ENCODE results near the gene OR10G3. TPM values are rescaled to one million over a fixed set of nuclear protein-coding genes. Genes with fewer than 3 reads are reported as not detected.
"Not testable (repeated sequence)": the region's sequence is repeated elsewhere in the genome, so short reads cannot be mapped to it uniquely, and the experiment has no call there.

The OR10G3 gene
- polyA plus RNA-seq, 4 donors: not detected

DNA sequence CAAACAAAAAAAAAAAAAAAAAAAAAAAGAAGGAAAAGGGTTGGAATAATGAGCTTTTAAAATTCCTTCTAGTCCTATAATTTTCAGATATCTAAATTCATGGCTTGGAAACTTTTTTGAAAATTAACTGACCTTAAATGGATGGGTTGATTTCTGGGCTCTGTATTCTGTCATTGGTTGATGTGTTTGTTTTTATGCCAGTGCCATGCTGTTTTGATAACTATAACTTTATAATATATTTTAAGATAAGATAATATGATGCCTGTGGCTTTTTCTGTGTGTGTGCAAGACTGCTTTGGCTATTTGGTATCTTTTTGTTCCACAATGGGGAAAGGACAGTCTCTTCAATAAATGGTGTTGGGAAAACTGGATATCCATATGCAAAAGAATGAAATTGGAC, 7.3 kb downstream of the OR10G3 start:
- Histone ChIP-seq H3K27me3 (ENCODE audit: control insufficient read depth in 3 of 3, insufficient read depth in 3 of 3, low read length in 3 of 3) (no peaks in the 10 kb centered on the region), H3K4me3 (ENCODE audit: low read depth in 1 of 3, low read length in 3 of 3) (no peak overlapping the region), H3K27ac (ENCODE audit: low read depth in 1 of 3, low read length in 2 of 3) (no peak overlapping the region), H3K36me3 (ENCODE audit: control insufficient read depth in 3 of 3, insufficient read depth in 2 of 3, low read depth in 1 of 3, low read length in 3 of 3) (no peaks in the 10 kb centered on the region), H3K9me3 (ENCODE audit: control insufficient read depth in 2 of 2, insufficient read depth in 1 of 2, low read depth in 1 of 2, low read length in 1 of 2) (no peaks in the 10 kb centered on the region), H3K4me1 (ENCODE audit: control insufficient read depth in 3 of 3, insufficient read depth in 2 of 3, low read depth in 1 of 3, low read length in 2 of 3) (no peaks in the 10 kb centered on the region)
- DNase-seq (no peak), FAIRE-seq (no peak)

DNA sequence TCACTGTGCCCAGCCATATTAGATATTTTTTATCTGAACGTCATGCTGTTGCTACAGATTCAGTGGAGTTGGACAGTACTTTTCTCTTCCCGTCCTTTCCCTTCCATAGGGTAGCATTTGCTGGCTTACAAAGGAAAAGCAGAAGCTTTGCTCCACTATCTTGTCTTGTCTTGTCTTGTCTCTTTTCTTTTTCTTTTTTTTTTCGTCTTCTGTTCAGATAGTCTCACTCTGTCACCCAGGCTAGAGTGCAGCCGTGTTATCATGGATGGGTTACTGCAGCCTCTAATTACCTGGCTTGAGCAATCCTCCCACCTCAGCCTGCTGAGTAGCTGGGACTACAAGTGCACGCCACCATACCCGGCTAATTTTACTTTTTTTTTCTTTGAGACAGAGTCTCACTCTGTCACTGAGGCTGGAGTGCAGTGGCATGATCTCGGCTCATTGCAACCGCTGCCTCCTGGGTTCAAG, 21.1 kb downstream of the OR10G3 start:
- 57 to 80% (median 68%) methylated on average over 8 of the region's 8 CpGs for WGBS, 3 donors
- DNase-seq (peak in 1 of 2 donors; percentile 36), FAIRE-seq (no peak)
- H3K4me1 ChIP-seq (ENCODE audit: control insufficient read depth in 3 of 3, insufficient read depth in 2 of 3, low read depth in 1 of 3, low read length in 2 of 3): peaks cover 0 to 3% (median 0%) of the 10 kb centered on the region in 3 donors
- no peaks in the 10 kb centered on the region for H3K27me3 ChIP-seq (ENCODE audit: control insufficient read depth in 3 of 3, insufficient read depth in 3 of 3, low read length in 3 of 3)
- H3K27ac ChIP-seq (ENCODE audit: low read depth in 1 of 3, low read length in 2 of 3): no peak overlapping the region
- H3K36me3 ChIP-seq (ENCODE audit: control insufficient read depth in 3 of 3, insufficient read depth in 2 of 3, low read depth in 1 of 3, low read length in 3 of 3): no peaks in the 10 kb centered on the region
- H3K9me3 ChIP-seq (ENCODE audit: control insufficient read depth in 2 of 2, insufficient read depth in 1 of 2, low read depth in 1 of 2, low read length in 1 of 2): no peaks in the 10 kb centered on the region
- no peak overlapping the region for H3K4me3 ChIP-seq (ENCODE audit: low read depth in 1 of 3, low read length in 3 of 3)

DNA sequence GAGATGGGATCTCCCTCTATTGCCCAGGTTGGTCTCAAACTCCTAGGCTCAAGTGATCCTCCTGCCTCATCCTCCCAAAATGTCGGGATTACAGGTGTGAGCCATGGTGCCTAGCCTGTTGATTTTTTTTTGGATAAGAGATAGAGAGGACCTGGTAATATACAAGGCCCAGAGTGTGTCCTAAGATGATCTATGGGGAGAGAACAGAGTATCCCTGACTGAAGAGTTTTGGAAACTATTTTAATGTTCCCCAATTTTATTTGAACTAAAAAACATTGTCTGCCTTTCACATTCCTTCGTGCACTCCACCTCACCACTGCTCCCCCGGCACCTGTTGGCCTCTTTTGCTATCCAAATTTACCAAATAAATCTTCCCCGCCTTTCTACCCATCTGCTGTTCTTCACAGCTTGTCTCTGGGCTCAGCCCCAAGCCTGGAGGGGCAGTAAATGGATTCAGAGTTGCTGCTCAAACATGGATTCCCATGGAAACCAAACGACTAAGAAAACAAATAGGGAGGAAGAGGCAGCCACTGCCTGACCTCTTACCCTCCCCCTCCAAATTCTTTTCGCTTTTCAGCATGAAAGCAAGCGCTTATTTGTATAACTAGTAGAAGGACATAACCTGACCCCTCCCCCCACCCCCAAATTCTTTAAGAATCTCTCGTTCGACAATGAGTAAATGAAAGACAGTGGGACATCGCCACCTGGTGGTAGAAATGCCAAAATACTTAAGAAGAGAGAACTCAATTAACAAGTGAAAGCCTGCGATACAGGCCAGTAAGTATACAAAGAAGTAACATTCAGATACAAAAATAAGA, 22.6 kb downstream of the OR10G3 start:
- 13 to 17% (median 13%) methylated on average over 11 of the region's 11 CpGs for WGBS, 3 donors
- no peaks in the 10 kb centered on the region for H3K9me3 ChIP-seq (ENCODE audit: control insufficient read depth in 2 of 2, insufficient read depth in 1 of 2, low read depth in 1 of 2, low read length in 1 of 2)
- peaks cover 0 to 3% (median 0%) of the 10 kb centered on the region in 3 donors for H3K4me1 ChIP-seq (ENCODE audit: control insufficient read depth in 3 of 3, insufficient read depth in 2 of 3, low read depth in 1 of 3, low read length in 2 of 3)
- peak; percentile 80 to 92 for DNase-seq
- H3K27ac ChIP-seq (ENCODE audit: low read depth in 1 of 3, low read length in 2 of 3): peak overlapping the region in 1 of 3 donors; percentile 61
- peak overlapping the region in 2 of 3 donors; percentile 2 to 18 for H3K4me3 ChIP-seq (ENCODE audit: low read depth in 1 of 3, low read length in 3 of 3)
- peak; percentile 39 for FAIRE-seq
- H3K36me3 ChIP-seq (ENCODE audit: control insufficient read depth in 3 of 3, insufficient read depth in 2 of 3, low read depth in 1 of 3, low read length in 3 of 3): no peaks in the 10 kb centered on the region
- no peaks in the 10 kb centered on the region for H3K27me3 ChIP-seq (ENCODE audit: control insufficient read depth in 3 of 3, insufficient read depth in 3 of 3, low read length in 3 of 3)

DNA sequence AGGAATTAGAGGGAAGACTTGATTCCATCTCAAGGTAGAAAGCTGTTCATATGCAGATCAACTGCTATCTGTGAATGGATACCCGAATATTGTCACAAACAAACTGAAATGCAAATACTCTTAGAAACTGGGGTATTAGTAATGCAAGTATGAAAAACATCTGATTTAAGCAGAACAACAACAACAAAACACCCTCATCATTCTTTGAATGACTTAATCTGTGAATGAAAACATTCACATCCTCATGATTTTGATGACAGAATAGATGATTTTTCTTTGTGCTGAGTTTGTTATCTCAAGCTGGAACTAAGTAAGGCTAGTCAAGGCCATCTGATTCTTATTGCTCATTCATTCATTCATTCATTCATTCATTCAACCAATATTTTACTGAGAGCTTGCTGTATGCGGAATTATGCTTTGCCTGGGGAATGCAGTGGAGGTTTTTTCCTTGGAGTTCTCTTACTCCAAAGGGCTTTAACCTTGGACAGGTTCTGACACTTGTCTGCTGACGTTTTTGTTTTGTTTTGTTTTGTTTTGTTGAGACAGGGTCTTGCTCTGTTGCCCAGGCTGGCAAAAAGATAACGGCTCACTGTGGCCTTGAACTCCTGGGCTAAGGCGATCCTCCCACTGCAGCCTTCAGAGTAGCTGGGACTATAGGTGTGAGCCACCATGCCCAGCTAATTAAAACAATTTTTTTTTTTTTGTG, 23.3 kb downstream of the OR10G3 start:
- peaks cover 0 to 3% (median 0%) of the 10 kb centered on the region in 3 donors for H3K4me1 ChIP-seq (ENCODE audit: control insufficient read depth in 3 of 3, insufficient read depth in 2 of 3, low read depth in 1 of 3, low read length in 2 of 3)
- no peaks in the 10 kb centered on the region for H3K9me3 ChIP-seq (ENCODE audit: control insufficient read depth in 2 of 2, insufficient read depth in 1 of 2, low read depth in 1 of 2, low read length in 1 of 2)
- H3K27me3 ChIP-seq (ENCODE audit: control insufficient read depth in 3 of 3, insufficient read depth in 3 of 3, low read length in 3 of 3): no peaks in the 10 kb centered on the region
- 49 to 57% (median 51%) methylated on average over 5 of the region's 5 CpGs for WGBS, 3 donors
- peak overlapping the region in 1 of 3 donors; percentile 61 for H3K27ac ChIP-seq (ENCODE audit: low read depth in 1 of 3, low read length in 2 of 3)
- DNase-seq (no peak), FAIRE-seq (no peak)
- H3K4me3 ChIP-seq (ENCODE audit: low read depth in 1 of 3, low read length in 3 of 3): no peak overlapping the region
- no peaks in the 10 kb centered on the region for H3K36me3 ChIP-seq (ENCODE audit: control insufficient read depth in 3 of 3, insufficient read depth in 2 of 3, low read depth in 1 of 3, low read length in 3 of 3)

DNA sequence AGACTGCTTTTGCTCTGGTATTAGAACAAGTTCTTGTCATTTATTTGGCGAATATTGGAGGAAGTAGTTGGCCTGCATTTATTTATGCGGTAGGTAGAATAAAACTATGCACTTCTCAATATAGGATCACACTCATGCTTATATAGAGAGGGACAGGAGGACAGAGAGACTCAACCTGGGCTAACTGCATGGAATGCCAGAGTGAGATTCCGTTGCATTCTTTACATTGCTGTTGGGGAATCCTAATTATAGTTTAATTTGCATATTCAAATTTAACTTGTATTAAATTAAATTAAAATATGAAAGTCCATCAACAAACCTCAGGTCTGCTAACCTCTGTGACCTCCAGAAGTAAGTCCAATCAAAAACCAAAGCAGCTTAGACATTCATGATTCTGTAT, 26.6 kb downstream of the OR10G3 start:
- FAIRE-seq: no peak
- no peaks in the 10 kb centered on the region for H3K9me3 ChIP-seq (ENCODE audit: control insufficient read depth in 2 of 2, insufficient read depth in 1 of 2, low read depth in 1 of 2, low read length in 1 of 2)
- WGBS, 3 donors: 86 to 95% (median 89%) methylated on average over 3 of the region's 3 CpGs
- H3K36me3 ChIP-seq (ENCODE audit: control insufficient read depth in 3 of 3, insufficient read depth in 2 of 3, low read depth in 1 of 3, low read length in 3 of 3): no peaks in the 10 kb centered on the region
- H3K4me1 ChIP-seq (ENCODE audit: control insufficient read depth in 3 of 3, insufficient read depth in 2 of 3, low read depth in 1 of 3, low read length in 2 of 3): peaks cover 0 to 3% (median 0%) of the 10 kb centered on the region in 3 donors
- DNase-seq: no peak
- no peak overlapping the region for H3K27ac ChIP-seq (ENCODE audit: low read depth in 1 of 3, low read length in 2 of 3)
- no peaks in the 10 kb centered on the region for H3K27me3 ChIP-seq (ENCODE audit: control insufficient read depth in 3 of 3, insufficient read depth in 3 of 3, low read length in 3 of 3)
- no peak overlapping the region for H3K4me3 ChIP-seq (ENCODE audit: low read depth in 1 of 3, low read length in 3 of 3)

DNA sequence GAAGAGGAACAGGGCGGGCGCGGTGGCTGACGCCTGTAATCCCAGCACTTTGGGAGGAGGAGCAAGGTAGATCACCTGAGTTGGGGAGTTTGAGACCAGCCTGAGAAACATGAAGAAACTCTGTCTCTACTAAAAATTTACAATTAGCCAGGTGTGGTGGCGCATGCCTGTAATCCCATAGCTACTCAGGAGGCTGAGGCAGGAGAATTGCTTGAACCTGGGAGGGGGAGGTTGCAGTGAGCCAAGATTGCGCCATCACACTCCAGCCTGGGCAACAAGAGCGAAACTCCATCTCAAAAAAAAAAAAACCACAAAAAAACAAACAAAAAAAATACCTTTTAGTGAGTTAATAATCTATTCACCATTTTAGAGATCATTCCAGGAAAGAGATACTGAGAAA, 35.3 kb downstream of the OR10G3 start:
- 81 to 92% (median 91%) methylated on average over 3 to 7 of the region's 7 CpGs for WGBS, 3 donors

DNA sequence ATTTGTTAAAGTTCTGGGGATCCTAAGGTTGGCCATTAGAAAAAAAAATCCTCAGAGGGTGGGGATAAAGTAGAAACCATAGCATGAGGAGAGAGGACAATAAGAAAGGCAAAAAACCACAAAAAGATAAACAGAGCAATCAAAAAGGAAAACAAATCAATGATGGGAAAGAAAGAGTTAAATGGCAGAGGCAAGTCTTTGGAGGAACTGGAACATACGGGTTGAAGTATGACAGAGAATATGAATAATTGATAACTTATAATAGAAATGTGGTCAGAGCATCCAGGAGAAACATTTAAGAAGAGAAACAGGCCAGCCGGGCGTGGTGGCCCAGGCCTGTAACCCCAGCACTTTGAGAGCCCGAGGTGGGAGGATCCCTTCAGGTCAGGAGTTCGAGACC, 35.9 kb downstream of the OR10G3 start:
- FAIRE-seq (no peak), DNase-seq (no peak)
- 49 to 57% (median 56%) methylated on average over 5 of the region's 5 CpGs for WGBS, 3 donors
- H3K27ac ChIP-seq (ENCODE audit: low read depth in 1 of 3, low read length in 2 of 3): no peak overlapping the region
- no peaks in the 10 kb centered on the region for H3K4me1 ChIP-seq (ENCODE audit: control insufficient read depth in 3 of 3, insufficient read depth in 2 of 3, low read depth in 1 of 3, low read length in 2 of 3)
- H3K36me3 ChIP-seq (ENCODE audit: control insufficient read depth in 3 of 3, insufficient read depth in 2 of 3, low read depth in 1 of 3, low read length in 3 of 3): no peaks in the 10 kb centered on the region
- H3K4me3 ChIP-seq (ENCODE audit: low read depth in 1 of 3, low read length in 3 of 3): no peak overlapping the region
- H3K27me3 ChIP-seq (ENCODE audit: control insufficient read depth in 3 of 3, insufficient read depth in 3 of 3, low read length in 3 of 3): no peaks in the 10 kb centered on the region
- no peaks in the 10 kb centered on the region for H3K9me3 ChIP-seq (ENCODE audit: control insufficient read depth in 2 of 2, insufficient read depth in 1 of 2, low read depth in 1 of 2, low read length in 1 of 2)

More for the DNA sequence above, 35.3 kb downstream of the OR10G3 start:
- H3K36me3 ChIP-seq (ENCODE audit: control insufficient read depth in 3 of 3, insufficient read depth in 2 of 3, low read depth in 1 of 3, low read length in 3 of 3); H3K4me3 ChIP-seq (ENCODE audit: low read depth in 1 of 3, low read length in 3 of 3); H3K9me3 ChIP-seq (ENCODE audit: control insufficient read depth in 2 of 2, insufficient read depth in 1 of 2, low read depth in 1 of 2, low read length in 1 of 2); H3K4me1 ChIP-seq (ENCODE audit: control insufficient read depth in 3 of 3, insufficient read depth in 2 of 3, low read depth in 1 of 3, low read length in 2 of 3); DNase-seq; FAIRE-seq; H3K27me3 ChIP-seq (ENCODE audit: control insufficient read depth in 3 of 3, insufficient read depth in 3 of 3, low read length in 3 of 3); H3K27ac ChIP-seq (ENCODE audit: low read depth in 1 of 3, low read length in 2 of 3): not testable (repeated sequence)

DNA sequence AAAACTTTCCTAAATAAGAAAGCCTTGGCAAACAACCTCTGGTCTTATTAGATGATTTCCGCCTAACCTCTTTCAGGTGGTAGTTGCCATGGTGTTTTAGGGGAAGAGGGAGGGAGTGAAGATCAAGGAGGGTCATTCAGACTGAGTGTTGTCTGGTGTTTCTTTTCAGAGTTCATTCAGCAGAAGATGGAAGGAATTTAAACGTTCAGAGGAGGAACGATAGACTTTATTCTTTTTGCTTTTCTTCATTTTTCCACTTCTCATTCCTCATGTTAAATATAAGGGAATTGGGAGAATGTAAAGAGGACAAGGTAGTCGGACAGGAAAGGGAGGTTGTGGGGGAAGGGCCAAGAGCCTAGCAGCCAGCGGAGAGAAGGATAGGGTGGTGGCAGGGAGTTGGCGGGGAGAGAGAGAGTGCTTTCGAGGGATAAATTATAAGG, 36.3 kb downstream of the OR10G3 start:
- 54 to 71% (median 67%) methylated on average over 7 of the region's 7 CpGs for WGBS, 3 donors
- DNase-seq (no peak), FAIRE-seq (no peak)
- Histone ChIP-seq H3K27me3 (ENCODE audit: control insufficient read depth in 3 of 3, insufficient read depth in 3 of 3, low read length in 3 of 3) (no peaks in the 10 kb centered on the region), H3K4me3 (ENCODE audit: low read depth in 1 of 3, low read length in 3 of 3) (no peak overlapping the region), H3K4me1 (ENCODE audit: control insufficient read depth in 3 of 3, insufficient read depth in 2 of 3, low read depth in 1 of 3, low read length in 2 of 3) (no peaks in the 10 kb centered on the region), H3K36me3 (ENCODE audit: control insufficient read depth in 3 of 3, insufficient read depth in 2 of 3, low read depth in 1 of 3, low read length in 3 of 3) (no peaks in the 10 kb centered on the region), H3K27ac (ENCODE audit: low read depth in 1 of 3, low read length in 2 of 3) (no peak overlapping the region), H3K9me3 (ENCODE audit: control insufficient read depth in 2 of 2, insufficient read depth in 1 of 2, low read depth in 1 of 2, low read length in 1 of 2) (no peaks in the 10 kb centered on the region)

Data from small intestine (tissue), 7 donors.